NCI-H510A (cell line): ENCODE results near the gene B4GALT1.

Experiments
- DNase-seq: peaks from one replicate; lab custom pipeline; 2025; lab: John Stamatoyannopoulos, UW

Gene B4GALT1

DNA sequence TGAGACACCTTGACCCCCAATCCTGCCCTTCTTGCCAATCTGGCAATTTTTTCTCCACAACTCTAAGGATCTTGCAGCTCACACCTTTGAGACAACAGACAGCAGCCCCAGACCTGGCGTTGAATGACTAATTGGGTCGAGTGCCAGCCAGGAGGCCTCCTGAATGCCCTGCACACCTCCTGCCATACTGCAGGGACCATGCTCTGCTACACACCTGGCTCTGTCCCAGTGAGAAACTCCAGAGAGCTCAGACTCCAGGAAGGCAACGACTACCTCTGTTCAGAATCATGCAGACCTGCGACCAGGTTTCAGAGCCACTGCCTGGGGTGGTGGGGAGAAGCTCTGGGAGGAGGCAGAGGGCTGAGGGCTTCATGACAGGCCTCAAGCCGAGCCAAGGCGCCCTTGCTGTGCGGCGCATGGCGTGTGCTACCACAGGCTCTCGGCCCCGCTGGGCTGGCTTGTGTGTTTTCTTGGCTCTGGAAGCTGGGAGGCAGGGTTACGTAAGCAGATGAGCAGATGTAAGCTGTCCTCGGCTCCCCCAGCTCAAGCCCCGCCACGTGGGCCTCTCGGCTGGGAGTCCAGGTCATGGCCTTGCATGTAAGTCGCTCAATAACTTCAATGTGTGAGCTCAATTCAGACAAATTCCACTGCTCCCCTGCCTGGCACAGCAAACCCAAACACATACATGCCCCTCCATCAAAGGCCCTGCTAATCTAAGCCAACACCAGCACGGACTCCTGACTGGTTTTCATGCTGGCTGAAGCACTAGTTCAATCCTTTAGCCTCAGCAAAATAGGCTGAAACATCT is 27.5 kb downstream of the B4GALT1 start:
- no peak for DNase-seq

DNA sequence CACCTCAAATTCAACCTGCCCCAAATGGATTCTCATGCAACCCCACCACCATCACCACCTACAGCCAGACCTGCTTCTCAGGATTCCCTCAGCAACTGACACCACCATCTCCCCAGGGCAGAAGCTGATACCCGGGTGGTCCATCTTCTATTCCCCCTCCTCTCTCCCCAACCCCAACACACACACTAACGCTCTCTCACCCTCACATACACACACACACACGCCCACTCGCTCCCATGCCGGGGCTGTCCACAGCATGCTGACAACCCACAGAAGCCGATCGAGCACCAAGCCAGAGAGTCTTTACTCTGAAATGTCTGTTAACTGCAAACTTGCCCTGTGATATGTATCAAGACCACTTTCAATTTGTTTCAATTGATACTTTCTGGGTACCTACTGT is 28.4 kb downstream of the B4GALT1 start:
- DNase-seq = no peak

DNA sequence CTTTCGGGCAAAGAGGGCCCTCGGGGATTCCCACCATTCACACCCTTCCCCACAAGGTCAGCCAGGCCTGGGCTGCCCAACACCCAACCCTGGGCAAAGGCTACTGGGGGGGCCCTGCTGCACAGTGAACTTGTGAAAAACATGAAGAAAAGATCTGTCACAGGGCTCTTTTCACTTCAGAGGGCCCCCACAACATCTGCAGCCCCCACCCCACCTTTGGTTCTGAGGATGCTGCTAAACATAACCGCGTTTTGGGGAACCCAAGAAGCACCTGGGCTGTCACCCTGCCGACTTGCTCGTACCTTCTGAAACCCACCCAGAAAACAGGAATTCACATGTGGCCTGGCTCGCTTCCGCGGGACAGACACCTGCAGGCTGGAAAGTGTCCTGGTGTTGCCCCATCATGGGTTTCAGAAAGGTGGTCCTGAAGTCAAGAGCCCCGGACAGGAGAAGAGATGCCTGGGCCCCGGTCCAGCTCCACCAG is 29.3 kb downstream of the B4GALT1 start:
- DNase-seq = no peak

DNA sequence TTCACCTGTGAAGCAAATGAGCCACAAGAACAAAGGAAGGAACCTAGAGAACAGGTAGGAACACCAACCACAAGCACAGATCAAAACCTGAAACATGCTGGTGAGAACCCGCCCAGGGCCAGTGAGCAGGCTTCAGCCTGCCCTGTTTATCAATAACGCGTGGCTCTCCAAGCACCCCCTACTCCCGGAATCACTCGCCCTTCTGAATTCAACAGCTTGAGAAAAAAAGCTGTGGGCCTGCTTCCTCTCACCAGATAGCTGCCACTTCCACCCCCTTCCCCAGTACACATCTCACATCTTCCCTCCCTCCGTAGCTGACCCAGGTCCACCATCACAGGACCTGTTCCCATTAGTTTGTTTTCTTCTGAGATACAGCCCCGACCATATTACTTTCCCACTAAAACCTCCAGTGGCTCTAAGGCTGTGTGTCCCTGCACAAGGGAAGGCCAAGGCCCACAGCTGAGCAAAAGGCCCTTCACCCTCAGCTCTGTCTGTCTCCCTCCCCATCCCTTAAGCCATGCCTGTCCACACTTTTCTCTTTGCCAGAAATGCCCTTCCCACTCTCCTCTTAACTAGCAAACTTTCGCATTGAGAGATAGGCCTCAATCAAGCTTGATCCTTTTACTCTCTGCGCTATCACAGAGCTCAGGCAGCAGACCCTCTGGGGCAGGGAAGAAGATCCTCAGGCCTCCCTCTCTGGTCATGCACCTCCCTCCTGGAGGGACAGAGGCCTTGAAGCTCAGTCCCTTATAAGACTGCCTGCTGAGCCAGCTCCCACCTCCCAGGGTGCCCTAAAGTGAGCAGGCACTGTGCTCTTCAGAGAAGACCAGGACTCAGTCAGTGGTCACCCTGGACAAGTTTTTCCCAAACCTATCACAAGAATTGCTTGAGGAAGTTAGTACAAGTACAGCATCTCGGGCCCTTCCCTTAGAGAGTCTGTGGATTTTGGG is 30.1 kb downstream of the B4GALT1 start:
- DNase-seq = no peak

DNA sequence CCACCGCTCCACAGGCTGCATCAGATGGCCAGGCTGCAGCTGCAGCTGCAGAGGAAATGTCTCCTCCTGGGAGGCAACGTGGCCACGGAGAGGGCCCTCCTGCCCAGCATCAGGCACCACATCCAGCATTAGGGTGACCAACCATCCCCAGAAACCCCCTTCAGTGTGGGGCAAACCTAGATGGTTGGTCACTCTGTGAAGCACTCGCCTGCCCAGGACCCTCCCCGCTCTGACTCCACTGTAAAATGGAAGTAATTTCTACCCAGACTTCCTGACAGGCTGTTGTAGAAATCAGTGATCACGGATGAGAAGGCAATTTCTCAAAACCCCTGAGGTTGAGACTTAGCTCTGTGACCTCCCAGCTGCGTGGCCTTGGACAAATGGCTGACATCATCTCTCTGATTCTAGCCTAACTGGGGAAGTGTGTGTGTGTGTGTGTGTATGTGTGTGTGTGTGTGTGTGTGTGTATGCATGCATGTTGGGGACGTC is 31.6 kb downstream of the B4GALT1 start:
- DNase-seq = no peak

DNA sequence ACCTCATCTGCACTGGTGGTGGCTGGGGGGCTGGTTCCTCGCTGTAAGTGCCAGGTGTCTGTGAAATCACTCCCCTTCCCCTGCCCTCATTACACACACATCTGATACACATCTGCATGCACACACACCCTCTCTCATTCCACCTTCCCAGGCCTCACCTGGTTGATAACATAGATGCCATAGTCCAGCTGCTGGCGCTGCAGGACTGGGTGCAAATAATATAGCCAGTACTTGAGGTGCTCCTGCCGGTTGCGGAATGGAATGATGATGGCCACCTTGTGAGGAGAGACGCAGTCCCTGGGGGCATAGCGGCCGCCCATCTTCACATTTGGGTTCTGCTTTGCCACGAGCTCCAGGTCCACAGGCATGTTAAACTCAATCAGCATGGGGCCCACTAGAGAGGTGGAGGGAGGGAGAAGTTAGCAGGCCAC is 32.1 kb downstream of the B4GALT1 start:
- DNase-seq = no peak

DNA sequence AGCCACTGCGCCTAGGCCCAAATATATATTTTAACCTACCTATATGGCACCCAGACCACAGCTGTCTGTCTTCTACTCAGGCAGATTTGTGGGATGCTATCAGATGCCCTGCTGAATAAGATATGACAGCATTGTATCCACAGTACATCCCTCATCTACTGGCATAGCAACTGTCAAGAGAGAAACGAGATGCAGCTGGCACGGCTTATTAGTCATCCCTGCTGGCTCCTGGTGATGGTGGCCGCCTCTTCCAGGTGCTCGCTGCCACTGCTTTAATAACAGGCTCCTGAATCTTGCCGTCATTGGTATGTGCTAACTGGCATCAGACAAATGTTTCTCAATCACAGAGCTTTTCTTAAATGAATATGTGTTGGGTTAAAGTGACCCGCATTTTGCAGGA is 34.0 kb downstream of the B4GALT1 start:
- DNase-seq = no peak

DNA sequence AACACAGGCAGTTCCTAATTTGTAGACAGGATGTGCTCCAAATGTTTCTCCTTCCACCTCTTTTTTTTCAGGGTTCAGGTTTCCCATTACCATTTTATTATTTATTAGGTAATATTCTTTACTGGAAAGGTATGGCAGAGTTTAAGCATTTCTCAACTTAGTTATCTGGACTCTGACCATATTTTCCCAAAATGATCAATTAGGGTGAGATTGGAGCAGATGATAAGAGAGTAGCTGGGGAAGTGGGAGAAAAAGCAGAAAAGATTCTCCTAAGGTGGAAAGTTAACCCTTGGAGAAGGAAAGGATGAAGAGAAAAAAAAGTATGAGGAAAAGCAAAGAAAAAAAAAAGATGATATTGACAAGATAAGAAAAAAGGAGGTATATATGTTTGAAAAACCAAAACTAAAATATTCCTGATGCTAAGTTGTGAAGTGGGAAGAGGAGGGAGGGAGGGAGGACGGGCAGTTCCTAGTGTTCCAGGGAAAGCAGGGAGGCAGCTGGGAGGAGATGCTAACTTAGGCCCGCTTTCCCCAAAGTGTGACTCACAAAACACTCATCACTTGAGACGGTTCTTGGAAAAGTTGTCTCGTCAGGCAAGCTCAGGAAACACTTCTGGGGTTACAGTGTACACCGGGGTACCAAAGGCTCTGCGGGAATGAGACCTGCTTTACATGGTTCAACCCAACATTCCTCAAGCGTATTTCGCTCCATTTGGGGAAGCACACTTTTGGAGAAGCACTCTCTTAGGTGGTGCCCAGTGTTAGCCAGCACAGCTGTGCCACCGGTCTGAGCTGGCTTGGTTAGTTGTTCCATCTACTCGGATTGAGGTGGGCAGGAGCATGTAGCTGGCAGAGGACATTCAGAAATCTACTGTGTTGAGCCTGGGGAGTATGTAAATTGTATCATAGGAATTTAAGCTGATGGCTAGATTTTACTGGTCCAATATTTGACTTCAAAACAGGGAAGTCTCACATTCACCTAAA is 35.1 kb downstream of the B4GALT1 start:
- DNase-seq = no peak

DNA sequence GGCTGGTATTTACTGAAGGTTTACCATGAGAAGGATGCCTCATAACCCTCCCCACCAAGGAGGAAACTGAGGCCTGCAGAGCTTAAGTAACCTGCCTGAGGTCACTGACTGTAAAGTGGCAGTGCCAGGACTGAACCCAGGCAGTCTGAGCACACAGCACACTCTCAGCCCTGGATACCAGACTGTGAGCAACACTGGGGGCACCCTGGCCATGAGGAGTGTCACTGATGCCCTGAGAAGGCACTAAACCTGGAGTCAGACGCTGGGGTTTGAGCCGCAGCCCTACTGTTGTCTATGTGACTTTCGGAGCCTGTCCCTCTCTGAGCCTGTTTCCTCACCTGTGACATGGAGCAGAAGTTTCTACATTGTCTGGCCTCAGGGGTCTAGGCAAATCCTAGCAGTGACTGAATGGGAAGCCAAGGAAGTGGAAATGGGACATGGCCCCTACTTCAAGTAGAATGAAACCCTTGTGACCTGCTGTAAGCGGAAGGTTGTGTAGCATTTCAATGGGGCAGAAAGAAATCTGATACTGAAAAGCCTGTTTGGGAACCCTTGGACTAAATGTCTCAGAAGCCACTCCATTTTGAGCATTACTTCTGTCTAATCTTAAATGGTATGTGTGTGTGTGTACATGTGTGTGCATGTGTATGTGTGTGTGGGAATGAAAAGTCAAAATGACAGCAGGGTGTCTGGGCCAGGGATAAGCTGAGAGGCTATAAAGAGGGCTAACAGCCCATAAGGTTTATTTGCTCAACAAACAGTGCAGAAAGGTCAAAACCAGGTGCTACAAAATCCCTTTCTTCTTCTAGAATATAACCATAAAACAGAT is 36.0 kb downstream of the B4GALT1 start:
- DNase-seq = no peak

DNA sequence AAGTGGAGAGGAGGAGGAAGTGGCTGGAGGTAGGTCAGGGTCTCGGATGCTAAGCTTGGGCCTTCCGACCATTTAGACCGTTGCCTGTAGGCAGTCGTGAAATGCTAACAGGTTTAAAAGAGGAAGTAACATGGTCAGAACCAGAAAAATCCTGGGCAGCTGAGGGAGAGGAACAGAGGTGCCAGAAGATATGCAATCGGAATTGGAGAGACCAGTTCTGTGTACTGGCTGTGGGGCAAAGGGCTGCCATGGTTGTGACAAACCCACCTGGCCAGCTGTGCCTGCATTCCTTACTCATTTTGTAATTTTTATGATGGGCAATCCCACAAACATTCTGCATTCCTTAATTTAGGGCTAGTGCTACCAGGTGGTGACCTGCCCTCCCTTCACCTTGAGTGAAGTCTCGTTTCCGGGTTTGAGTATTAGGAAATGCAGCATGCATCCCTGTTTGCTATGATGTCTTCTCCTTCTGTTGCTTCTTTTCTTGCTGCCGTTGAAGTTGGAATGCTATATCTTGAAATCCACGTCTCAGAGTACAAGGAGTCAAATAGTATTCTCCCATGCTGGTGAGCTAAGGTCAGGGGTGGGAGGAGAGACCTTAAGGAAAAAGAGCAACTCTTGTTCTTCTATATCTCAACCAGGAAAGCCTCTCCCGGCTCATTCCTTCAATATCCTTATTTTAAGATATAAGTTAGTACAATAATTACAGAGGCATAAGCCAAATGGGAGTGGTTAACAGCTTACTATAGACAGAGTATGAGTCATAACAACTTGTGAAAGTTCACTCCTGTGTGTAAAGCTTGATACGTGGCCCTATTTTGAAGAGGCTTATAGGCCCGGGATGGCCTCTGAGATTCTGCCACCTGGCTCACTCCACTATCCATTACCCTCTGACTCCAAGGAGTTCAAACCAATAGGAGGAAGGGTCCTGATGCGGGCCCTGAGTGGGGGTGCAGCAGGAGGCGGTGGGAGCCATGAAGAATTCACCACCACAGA is 37.0 kb downstream of the B4GALT1 start:
- DNase-seq = no peak

DNA sequence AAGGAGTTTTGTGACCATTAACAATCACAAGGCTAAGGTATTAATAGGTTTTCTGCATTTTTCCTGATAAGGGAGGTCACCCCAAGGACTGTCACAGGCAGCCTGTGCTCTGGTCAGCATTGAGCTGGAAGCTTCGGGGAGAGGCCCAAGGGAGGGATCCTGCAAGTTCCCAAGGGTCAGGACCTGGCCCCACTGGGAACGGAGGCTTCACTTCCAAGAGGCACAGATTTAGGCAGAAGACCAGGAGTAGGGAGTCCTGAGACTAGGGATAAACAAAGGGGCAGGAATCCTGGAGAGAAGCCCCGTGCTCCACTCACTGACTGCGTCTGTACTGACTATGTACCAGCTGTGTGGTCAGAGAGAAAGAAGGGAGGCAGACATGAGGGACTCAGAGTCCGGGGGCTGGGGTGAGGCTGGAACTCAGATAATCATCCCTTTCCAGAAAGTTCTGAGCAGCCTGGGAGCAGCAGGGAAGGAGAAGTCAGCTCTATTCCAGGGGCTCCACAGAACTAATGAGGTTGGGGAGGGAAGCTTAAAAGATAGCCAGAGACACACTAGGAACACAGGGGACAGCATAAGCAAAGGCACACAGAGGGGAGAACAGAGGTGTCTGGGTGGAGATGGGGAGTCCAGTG is 37.8 kb downstream of the B4GALT1 start:
- DNase-seq = no peak

DNA sequence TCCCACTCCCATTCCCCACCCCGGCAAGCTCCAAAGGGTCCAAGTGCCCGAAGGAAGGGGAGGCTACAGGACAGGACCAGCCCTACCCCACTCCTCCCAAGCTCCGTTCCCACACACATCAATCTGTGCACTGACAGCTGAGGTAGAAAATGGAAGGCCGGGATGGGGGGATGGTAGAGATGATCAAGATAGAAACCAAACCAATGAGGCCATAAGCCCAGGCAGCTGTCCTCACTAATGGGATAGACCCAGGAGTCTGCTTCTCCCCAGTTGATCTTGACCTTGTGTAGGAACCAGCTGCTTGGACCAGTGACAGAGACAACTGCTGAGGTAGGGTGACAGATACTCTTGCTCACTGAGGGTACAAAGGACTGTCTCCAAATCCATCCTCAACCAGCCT is 38.6 kb downstream of the B4GALT1 start:
- DNase-seq = no peak

DNA sequence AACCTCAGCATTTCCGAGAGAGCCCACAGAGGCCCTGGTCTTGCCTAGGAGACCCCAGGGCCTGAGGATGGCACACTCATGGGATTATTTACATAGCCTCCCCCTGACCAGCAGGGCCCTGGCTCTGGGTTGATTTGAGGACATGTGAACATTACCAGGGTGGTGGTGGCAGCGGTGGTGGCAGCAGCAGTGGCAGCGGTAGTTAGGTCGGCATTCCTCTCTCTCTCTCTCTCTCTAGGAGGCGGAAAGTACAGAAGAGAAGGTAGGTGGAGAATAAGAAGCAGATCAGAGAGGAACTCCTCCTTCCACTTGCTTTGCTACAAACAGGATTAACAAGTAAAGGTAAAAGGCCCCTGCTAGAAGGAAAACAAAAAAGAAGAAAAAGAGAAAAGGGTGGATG is 39.3 kb downstream of the B4GALT1 start:
- DNase-seq = no peak

DNA sequence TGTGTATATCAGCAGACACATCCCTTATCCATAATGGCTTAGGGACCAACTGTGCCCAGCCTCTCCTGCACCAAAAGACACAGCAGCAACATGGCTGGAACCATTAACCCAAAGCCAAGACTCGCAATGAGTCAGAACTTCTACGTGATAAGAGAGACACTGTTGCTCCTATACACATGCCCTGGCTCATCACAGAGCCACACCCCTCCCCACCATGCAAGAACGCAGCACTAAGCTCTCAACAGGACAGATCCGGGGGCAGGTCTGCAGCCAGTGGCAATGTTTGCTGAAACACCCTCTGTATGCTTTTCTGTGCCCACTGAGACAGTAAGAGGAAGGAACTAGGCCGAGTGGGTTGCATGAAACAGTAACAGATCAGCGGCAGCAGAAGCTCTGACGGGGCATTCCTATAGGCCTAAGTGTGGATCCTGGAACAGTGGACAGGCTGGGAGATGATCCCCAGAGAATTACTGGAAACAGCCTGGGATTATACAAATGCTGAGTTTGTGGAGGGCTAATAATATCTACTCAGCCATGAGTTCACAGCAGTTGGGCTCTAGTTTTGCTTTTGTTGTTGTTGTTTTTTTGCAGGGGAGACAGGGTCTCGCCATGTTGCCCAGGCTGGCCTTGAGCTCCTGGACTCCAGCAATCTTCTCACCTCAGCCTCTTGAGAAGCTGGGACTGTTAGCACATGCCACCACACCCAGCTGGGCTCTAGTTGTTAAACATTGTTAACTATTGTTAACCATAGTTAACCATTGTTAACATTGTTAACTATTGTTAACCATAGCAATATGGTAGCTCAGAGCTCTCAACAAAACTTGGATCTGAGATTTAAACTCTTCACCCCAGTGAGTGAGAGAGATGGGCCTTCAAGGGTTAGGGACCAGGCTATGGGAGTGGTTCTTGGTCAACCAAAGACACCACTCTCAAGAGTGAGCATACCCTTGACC is 41.0 kb downstream of the B4GALT1 start:
- no peak for DNase-seq

DNA sequence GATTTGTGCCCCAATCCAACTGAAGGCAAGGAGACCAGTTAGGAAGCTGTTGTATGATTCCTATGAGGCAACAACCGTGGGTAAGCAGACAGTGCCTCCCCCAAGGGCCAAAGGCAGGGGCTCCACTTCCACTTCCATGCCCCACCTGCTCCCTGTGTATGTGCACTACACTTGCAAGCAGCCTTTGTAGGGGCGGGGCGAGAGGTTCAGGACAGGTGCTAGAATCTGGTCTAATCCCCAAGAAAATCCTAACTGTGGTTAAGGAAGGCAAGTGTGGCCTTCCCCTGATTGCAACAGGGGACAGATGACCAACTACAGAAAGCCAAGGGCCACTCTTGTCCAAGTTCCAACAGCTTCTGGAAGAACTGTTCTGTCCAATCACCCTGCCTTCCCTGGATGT is 41.7 kb downstream of the B4GALT1 start:
- no peak for DNase-seq

DNA sequence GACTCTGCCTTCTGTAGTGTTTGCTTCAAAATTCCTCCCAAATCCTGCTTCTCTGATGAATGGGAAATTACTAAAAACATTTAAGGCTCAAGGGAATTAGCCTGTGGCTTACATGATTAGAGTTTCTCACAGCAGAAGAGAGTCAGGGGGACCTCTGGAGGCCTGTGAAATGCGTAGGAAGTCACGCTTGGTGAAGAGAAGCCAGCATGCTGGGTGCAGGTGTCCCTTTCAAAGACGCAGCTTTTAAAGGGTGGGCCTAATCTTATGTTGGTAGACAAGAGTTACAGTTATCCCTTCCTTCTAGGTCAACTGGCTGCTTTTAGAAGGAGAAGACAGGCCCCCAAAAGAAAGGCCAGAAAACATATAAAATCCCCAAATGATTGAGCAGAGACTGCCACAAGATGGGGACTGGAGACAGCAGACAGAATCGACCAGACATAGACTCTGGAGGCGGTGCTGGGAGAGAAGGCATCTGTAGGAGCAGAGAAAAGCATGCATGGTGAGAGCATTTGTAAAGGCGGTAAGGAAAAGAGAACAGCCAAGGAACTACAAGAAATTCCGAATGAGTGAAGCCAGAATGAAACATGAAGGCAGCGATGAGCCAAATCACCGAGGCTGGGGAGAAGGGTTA is 42.3 kb downstream of the B4GALT1 start:
- no peak for DNase-seq

DNA sequence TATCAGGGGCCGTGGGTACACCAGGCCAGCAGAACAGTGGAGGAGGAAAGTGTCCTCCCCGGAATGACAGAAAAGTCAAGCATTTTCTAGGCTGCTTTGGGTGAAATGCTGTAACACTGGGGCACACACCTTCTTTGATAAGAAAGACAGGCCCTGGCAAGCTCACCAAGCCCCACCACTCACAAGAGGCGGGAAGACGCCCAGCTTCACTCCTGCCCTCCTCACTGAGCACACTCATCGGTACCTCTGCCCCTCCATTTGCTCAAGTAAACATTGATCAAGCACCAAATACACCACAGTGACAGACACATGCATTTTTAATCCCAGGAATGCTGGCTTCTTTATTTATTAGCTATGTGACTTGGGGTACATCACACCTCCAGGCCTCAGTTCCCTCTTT is 43.1 kb downstream of the B4GALT1 start:
- DNase-seq = no peak
